Measurements from ENCODE around the gene BLM.

The BLM gene

GRCh38 chr15:90762109-90762508 lies 45.0 kb downstream of the BLM start:
- H3K4me3 ChIP-seq (ENCODE audit: low read depth, low read length) = no peak overlapping the region
- peaks cover 57% of the 10 kb centered on the region for H3K36me3 ChIP-seq
- no peak for DNase-seq

GRCh38 chr15:90763366-90764099 lies 46.4 kb downstream of the BLM start:
- Histone ChIP-seq H3K36me3 (peaks cover 61% of the 10 kb centered on the region), H3K27ac (no peak overlapping the region), H3K4me3 (ENCODE audit: low read depth, low read length) (no peak overlapping the region), H3K27me3 (ENCODE audit: insufficient read depth, low read depth, severe bottlenecking) (no peaks in the 10 kb centered on the region), H3K9me3 (ENCODE audit: severe bottlenecking) (no peaks in the 10 kb centered on the region)
- no peak for DNase-seq
- TF ChIP-seq CTCF (IDR thresholded peaks at IDR 0.05; ENCODE audit: low read depth, low read length) = no peak

More at GRCh38 chr15:90762109-90762508, 45.0 kb downstream of the BLM start:
- Histone ChIP-seq H3K9me3 (ENCODE audit: severe bottlenecking) (no peaks in the 10 kb centered on the region), H3K27me3 (ENCODE audit: insufficient read depth, low read depth, severe bottlenecking) (no peaks in the 10 kb centered on the region), H3K27ac (no peak overlapping the region)
- TF ChIP-seq CTCF (IDR thresholded peaks at IDR 0.05; ENCODE audit: low read depth, low read length) = no peak

- no peak for DNase-seq
- Histone ChIP-seq H3K9me3 (ENCODE audit: severe bottlenecking) (no peaks in the 10 kb centered on the region), H3K4me3 (ENCODE audit: low read depth, low read length) (no peak overlapping the region), H3K27me3 (ENCODE audit: insufficient read depth, low read depth, severe bottlenecking) (no peaks in the 10 kb centered on the region), H3K36me3 (peaks cover 58% of the 10 kb centered on the region), H3K27ac (no peak overlapping the region)
- no peak for TF ChIP-seq CTCF (IDR thresholded peaks at IDR 0.05; ENCODE audit: low read depth, low read length)
Measured at GRCh38 chr15:90765531-90765930, 48.4 kb downstream of the BLM start.

GRCh38 chr15:90765966-90766365 lies 48.8 kb downstream of the BLM start:
- no peak for DNase-seq
- Histone ChIP-seq H3K27me3 (ENCODE audit: insufficient read depth, low read depth, severe bottlenecking) (no peaks in the 10 kb centered on the region), H3K9me3 (ENCODE audit: severe bottlenecking) (no peaks in the 10 kb centered on the region), H3K27ac (no peak overlapping the region), H3K4me3 (ENCODE audit: low read depth, low read length) (no peak overlapping the region), H3K36me3 (peaks cover 57% of the 10 kb centered on the region)
- no peak for TF ChIP-seq CTCF (IDR thresholded peaks at IDR 0.05; ENCODE audit: low read depth, low read length)

GRCh38 chr15:90769375-90769774 lies 52.2 kb downstream of the BLM start:
- Histone ChIP-seq H3K36me3 (peaks cover 44% of the 10 kb centered on the region), H3K4me3 (ENCODE audit: low read depth, low read length) (no peak overlapping the region), H3K27me3 (ENCODE audit: insufficient read depth, low read depth, severe bottlenecking) (no peaks in the 10 kb centered on the region), H3K9me3 (ENCODE audit: severe bottlenecking) (no peaks in the 10 kb centered on the region), H3K27ac (no peak overlapping the region)
- DNase-seq = no peak
- TF ChIP-seq CTCF (IDR thresholded peaks at IDR 0.05; ENCODE audit: low read depth, low read length) = no peak

- DNase-seq = no peak
- Histone ChIP-seq H3K9me3 (ENCODE audit: severe bottlenecking) (no peaks in the 10 kb centered on the region), H3K4me3 (ENCODE audit: low read depth, low read length) (no peak overlapping the region), H3K27me3 (ENCODE audit: insufficient read depth, low read depth, severe bottlenecking) (no peaks in the 10 kb centered on the region), H3K36me3 (peaks cover 30% of the 10 kb centered on the region), H3K27ac (no peak overlapping the region)
- no peak for TF ChIP-seq CTCF (IDR thresholded peaks at IDR 0.05; ENCODE audit: low read depth, low read length)
Measured at GRCh38 chr15:90773485-90773884, 56.3 kb downstream of the BLM start.
